ENCODE data around the gene FALEC. TPM values are rescaled to one million over a fixed set of nuclear protein-coding genes. Genes with fewer than 3 reads are reported as not detected.
"Not testable (repeated sequence)": the region's sequence is repeated elsewhere in the genome, so short reads cannot be mapped to it uniquely, and the experiment has no call there.

The FALEC gene
- total RNA-seq, 2 donors from 2014 or later: not detected

DNA sequence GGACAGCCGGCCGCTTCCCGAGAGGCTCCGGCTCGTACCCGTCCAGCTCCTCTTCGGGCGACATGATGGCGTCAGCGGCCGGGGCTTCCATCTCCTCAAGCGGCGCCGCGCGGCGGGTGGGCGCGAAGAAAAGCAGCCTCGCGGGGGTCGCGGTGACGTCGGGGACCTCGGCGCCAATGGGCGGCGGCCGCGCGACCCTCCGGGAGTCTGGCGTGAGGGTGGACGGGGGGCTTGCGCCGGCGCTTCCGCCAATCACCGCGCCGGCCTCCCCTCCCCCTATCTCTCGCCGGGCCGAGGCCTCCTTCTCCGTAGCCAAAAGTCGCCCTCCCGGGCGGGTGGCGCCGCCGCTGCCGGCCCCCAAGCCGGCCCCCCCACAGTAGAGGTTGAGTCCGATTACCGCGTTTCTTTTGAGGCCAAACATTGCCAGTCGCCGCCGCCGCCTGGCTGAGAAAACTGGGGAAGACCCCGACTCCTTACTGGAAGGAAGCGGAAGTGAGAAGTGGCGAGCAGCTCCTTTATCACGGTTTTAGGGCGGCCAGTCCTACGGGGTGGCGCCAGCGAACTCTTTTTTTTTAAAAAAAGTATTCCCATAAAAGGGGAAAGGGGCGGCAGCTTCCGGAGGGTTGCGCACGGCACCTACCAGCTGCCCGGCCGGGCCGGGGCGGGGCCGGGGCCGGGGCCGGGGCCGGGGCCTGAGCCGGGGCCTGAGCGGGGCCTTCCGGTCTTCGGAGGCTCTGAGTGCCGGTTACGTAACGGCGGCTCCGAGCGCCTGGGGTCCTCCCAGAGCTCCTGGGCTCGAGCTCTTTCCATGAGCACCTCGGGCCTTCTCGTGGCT is 63.8 kb downstream of the FALEC start, which contains the start of gene MCL1:
Gene MCL1 (minus strand): TSS at position 501 of the 835 bp plus-strand sequence. CDS start 80 bp downstream, at position 421.
- Histone ChIP-seq H3K9me3 (no peaks in the 10 kb centered on the region), H3K4me3 (peak within 1 kb of the TSS; percentile 90 to 96), H3K27ac (peak within 1 kb of the TSS; percentile 98 to 100), H3K27me3 (no peaks in the 10 kb centered on the region), H3K4me1 (peaks cover 0 to 26% of the 10 kb centered on the region in 2 donors), H3K36me3 (peaks cover 48% of the 10 kb centered on the region)
- TF ChIP-seq, protein P1, sequence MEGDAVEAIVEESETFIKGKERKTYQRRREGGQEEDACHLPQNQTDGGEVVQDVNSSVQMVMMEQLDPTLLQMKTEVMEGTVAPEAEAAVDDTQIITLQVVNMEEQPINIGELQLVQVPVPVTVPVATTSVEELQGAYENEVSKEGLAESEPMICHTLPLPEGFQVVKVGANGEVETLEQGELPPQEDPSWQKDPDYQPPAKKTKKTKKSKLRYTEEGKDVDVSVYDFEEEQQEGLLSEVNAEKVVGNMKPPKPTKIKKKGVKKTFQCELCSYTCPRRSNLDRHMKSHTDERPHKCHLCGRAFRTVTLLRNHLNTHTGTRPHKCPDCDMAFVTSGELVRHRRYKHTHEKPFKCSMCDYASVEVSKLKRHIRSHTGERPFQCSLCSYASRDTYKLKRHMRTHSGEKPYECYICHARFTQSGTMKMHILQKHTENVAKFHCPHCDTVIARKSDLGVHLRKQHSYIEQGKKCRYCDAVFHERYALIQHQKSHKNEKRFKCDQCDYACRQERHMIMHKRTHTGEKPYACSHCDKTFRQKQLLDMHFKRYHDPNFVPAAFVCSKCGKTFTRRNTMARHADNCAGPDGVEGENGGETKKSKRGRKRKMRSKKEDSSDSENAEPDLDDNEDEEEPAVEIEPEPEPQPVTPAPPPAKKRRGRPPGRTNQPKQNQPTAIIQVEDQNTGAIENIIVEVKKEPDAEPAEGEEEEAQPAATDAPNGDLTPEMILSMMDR (IDR thresholded peaks at IDR 0.05): peak in 1 of 2 donors; percentile 33
- DNase-seq (ENCODE audit: low spot score): peak; percentile 96

DNA sequence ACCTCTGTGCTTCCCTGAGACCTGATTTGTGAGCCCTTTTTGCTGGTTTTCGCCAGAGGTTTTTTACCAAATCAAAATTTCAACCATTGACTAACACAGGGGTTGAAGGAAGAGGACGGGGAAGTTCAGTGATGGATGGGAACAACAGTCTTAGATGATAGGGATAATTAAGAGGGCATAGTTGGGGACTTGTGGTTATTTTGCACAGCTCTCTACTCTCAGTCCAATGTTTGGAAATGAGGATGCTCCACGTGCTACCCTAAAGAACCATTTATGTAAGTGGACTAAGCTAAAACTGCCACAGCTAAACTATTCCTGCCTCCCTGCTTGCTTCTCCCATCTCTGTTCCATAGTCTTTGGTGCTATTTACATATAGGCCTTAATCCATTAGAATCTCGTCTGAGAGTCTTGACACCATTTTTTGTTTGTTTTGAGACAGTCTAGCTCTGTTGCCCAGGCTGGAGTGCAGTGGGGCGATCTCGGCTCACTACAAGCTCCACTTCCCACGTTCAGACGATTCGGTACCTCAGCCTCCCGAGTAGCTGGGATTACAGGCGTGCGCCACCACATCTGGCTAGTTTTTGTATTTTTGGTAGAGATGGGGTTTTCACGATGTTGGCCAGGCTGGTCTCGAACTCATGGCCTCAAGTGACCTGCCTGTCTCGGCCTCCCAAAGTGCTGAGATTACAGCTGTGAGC is 64.5 kb downstream of the FALEC start:
- Histone ChIP-seq H3K4me1 (peaks cover 0 to 19% of the 10 kb centered on the region in 2 donors), H3K4me3 (peak overlapping the region; percentile 34 to 90), H3K36me3 (peaks cover 41% of the 10 kb centered on the region), H3K27ac (peak overlapping the region; percentile 98 to 100), H3K9me3 (no peaks in the 10 kb centered on the region), H3K27me3 (no peaks in the 10 kb centered on the region)
- DNase-seq (ENCODE audit: low spot score): no peak
- TF ChIP-seq, protein P1 (IDR thresholded peaks at IDR 0.05): no peak

DNA sequence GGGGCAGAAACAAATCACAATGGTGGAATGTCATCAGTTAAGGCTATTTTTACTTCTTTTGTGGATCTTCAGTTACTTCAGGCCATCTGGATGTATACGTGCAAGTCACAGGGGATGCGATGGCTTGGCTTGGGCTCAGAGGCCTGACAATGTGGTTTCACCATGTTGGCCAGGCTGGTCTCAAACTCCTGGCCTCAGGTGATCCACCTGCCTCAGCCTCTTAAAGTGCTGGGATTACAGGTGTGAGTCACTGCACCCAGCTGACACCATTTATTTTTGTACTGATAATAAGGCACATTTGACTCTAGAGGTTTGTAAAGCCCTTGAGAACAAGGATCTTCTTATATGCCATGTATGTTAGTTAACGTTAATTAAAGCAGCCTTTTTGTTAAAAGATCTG is 65.4 kb downstream of the FALEC start:
- H3K27ac ChIP-seq; H3K9me3 ChIP-seq; H3K4me3 ChIP-seq; H3K27me3 ChIP-seq; DNase-seq (ENCODE audit: low spot score): not testable (repeated sequence)
- peaks cover 0 to 12% of the 10 kb centered on the region in 2 donors for H3K4me1 ChIP-seq
- peaks cover 32% of the 10 kb centered on the region for H3K36me3 ChIP-seq

DNA sequence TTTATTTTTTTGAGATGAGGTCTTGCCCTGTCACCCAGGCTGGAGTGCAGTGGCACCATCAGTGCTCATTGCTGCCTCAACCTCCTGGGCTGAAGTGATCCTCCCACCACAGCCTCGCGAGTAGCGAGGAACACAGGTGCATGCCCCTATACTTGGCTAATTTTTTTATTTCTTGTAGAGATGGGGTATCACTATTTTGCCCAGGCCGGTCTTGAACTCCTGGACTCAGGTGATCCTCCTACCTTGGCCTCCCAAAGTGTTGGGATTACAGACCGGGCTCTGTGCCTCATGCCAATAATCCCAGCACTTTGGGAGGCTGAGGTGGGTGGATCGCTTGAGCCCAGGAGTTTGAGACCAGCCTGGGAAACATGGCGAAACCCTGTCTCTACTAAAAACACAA is 65.9 kb downstream of the FALEC start:
- not testable (repeated sequence) for DNase-seq (ENCODE audit: low spot score); H3K9me3 ChIP-seq; H3K4me3 ChIP-seq; H3K27ac ChIP-seq; H3K27me3 ChIP-seq; H3K4me1 ChIP-seq
- peaks cover 27% of the 10 kb centered on the region for H3K36me3 ChIP-seq

DNA sequence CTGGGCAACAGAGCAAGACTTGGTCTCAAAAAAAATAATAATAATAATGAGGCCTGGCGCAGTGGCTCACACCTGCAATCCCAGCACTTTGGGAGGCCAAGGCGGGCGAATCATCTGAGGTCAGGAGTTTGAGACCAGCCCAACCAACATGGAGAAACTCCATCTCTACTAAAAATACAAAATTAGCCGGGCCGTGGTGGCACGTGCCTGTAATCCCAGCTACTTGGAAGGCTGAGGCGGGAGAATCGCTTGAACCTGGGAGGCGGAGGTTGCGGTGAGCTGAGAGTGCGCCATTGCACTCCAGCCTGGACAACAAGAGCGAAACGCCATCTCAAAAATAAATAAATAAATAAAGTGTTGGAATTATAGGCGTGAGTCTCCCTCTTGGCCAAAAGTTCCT is 66.4 kb downstream of the FALEC start:
- H3K9me3 ChIP-seq; H3K27me3 ChIP-seq; H3K4me1 ChIP-seq; DNase-seq (ENCODE audit: low spot score); H3K4me3 ChIP-seq; H3K27ac ChIP-seq: not testable (repeated sequence)
- H3K36me3 ChIP-seq: peaks cover 22% of the 10 kb centered on the region

DNA sequence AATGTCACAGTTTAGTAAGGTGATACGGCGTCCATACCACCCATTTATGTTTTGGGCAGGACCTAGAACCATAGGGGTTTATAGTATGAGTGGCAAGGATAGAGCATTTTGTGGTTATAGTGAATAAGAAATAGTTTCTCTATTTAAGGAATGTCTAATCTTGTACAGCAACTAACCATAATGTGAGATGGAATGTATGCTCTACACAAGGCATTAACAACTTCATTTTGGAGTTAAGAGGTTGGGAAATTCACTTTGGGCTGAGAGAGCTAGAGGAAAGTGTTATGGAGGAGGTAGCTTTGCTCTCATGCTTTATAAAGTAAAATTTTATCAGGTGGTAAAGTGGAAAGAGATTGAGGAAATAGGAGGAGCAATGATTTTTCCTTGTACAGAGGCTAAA is 66.8 kb downstream of the FALEC start:
- Histone ChIP-seq H3K27ac (no peak overlapping the region), H3K4me3 (no peak overlapping the region), H3K27me3 (no peaks in the 10 kb centered on the region), H3K36me3 (peaks cover 18% of the 10 kb centered on the region), H3K9me3 (no peaks in the 10 kb centered on the region), H3K4me1 (peaks cover 0 to 8% of the 10 kb centered on the region in 2 donors)
- DNase-seq (ENCODE audit: low spot score): no peak
- TF ChIP-seq, protein P1 (IDR thresholded peaks at IDR 0.05): no peak

Small RNAs within 50 kb of the gene (microRNA-seq; reads per million reads assigned to microRNA genes)
- gene MIR4257 (ENCODE audit: borderline number of aligned reads in 2 of 2, borderline replicate concordance in 1 of 2) (0 reads per million in 2 donors), gene MIR6878 (ENCODE audit: borderline number of aligned reads in 2 of 2, borderline replicate concordance in 1 of 2) (0 reads per million in 2 donors)

Other genes with a start within 250 kb of the FALEC start
- 10 to 100 TPM; 60.6 to 64.9 TPM for gene APH1A, start 246.7 kb upstream of the FALEC start, total RNA-seq
- 10 to 100 TPM in 1 of 2 donors, 1 to 10 TPM in 1; 9.6 to 10.0 TPM for gene C1orf54, start 243.0 kb upstream of the FALEC start, total RNA-seq
- 1 to 10 TPM; 4.0 to 4.2 TPM for gene CIART, start 233.2 kb upstream of the FALEC start, total RNA-seq
- gene MRPS21, start 221.9 kb upstream of the FALEC start, total RNA-seq: 10 to 100 TPM; 45.5 to 45.9 TPM
- gene PRPF3, start 194.2 kb upstream of the FALEC start, total RNA-seq: 10 to 100 TPM; 13.9 to 17.8 TPM
- 10 to 100 TPM; 18.5 to 24.0 TPM for gene RPRD2, start 151.6 kb upstream of the FALEC start, total RNA-seq
- gene TARS2, start 28.3 kb upstream of the FALEC start, total RNA-seq: 10 to 100 TPM; 10.5 to 18.1 TPM
- gene ECM1, start 7.6 kb upstream of the FALEC start, total RNA-seq: 10 to 100 TPM; 28.6 to 37.2 TPM
- 10 to 100 TPM; 21.9 to 41.1 TPM for gene ADAMTSL4, start 33.7 kb downstream of the FALEC start, total RNA-seq
- gene MCL1, start 63.9 kb downstream of the FALEC start, total RNA-seq: 100 to 1,000 TPM in 1 of 2 donors, 10 to 100 TPM in 1; 96.7 to 146 TPM
- gene ENSA, start 113.9 kb downstream of the FALEC start, total RNA-seq: 100 to 1,000 TPM in 1 of 2 donors, 10 to 100 TPM in 1; 81.7 to 139 TPM
- 10 to 100 TPM; 11.3 to 12.7 TPM for gene GOLPH3L, start 181.4 kb downstream of the FALEC start, total RNA-seq
- gene HORMAD1, start 205.1 kb downstream of the FALEC start, total RNA-seq: under 1 TPM in 1 of 2 donors, not detected in 1; 0.31 TPM

All from right atrium auricular region (tissue), 2 donors.